RWPE1 (cell line): ENCODE results near the gene CYB5R4.
"Not testable (repeated sequence)": the region's sequence is repeated elsewhere in the genome, so short reads cannot be mapped to it uniquely, and the experiment has no call there.

Source experiments
- CTCF ChIA-PET: fragments of 350-600 bp; sonication (Branson Sonifier 250); formaldehyde crosslinking; extraction: SDS; loops from one replicate; lab custom pipeline; 2021; lab: Yijun Ruan, JAX
- POLR2A ChIA-PET: fragments of 400-600 bp; formaldehyde crosslinking; extraction: SDS; loops from one replicate; lab custom pipeline; 2020; ENCODE audit warnings: antibody characterized with exemption; ENCODE audit not compliant: low non-redundant PET; lab: Yijun Ruan, JAX
- DNase-seq: peaks from one replicate; pipeline ENCODE4 v3.0.0; 2012; ENCODE audit warnings: low spot score
- H3K27ac ChIP-seq: fragments of 450-650 bp; 2 replicates; pipeline ENCODE4 v1.5.1; 2017
- CTCF ChIP-seq: fragments of 450-650 bp; conservative IDR thresholded peaks from 2 replicates; pipeline ENCODE4 v1.5.1; 2017; ENCODE audit warnings: low read depth, mild to moderate bottlenecking

The CYB5R4 gene

GRCh38 chr6:83917001-83917400, 57.5 kb downstream of the CYB5R4 start:
- no peak for DNase-seq
- CTCF ChIA-PET = no interaction called here
- POLR2A ChIA-PET = no interaction called here
- H3K27ac ChIP-seq = no peak overlapping the region
- TF ChIP-seq CTCF = no peak

GRCh38 chr6:83920017-83920416, 60.5 kb downstream of the CYB5R4 start:
- no peak for TF ChIP-seq CTCF
- no peak overlapping the region for H3K27ac ChIP-seq
- ChIA-PET POLR2A (no interaction called here), CTCF (no interaction called here)
- DNase-seq = no peak

GRCh38 chr6:83921315-83921714, 61.8 kb downstream of the CYB5R4 start:
- CTCF ChIA-PET = no interaction called here
- TF ChIP-seq CTCF = no peak
- DNase-seq = no peak
- POLR2A ChIA-PET = no interaction called here
- no peak overlapping the region for H3K27ac ChIP-seq

GRCh38 chr6:83927470-83927869, 68.0 kb downstream of the CYB5R4 start:
- ChIA-PET CTCF (no interaction called here), POLR2A (no interaction called here)
- no peak overlapping the region for H3K27ac ChIP-seq
- no peak for TF ChIP-seq CTCF
- no peak for DNase-seq

GRCh38 chr6:83928286-83928685, 68.8 kb downstream of the CYB5R4 start:
- DNase-seq = no peak
- no peak overlapping the region for H3K27ac ChIP-seq
- ChIA-PET CTCF (no interaction called here), POLR2A (no interaction called here)
- TF ChIP-seq CTCF = no peak

GRCh38 chr6:83946201-83946833, 86.8 kb downstream of the CYB5R4 start:
- CTCF ChIA-PET, POLR2A ChIA-PET: not testable (repeated sequence)

GRCh38 chr6:83947983-83948382, 88.5 kb downstream of the CYB5R4 start:
- DNase-seq, H3K27ac ChIP-seq, POLR2A ChIA-PET, CTCF ChIA-PET: not testable (repeated sequence)

More at GRCh38 chr6:83946201-83946833, 86.8 kb downstream of the CYB5R4 start:
- not testable (repeated sequence) for DNase-seq, H3K27ac ChIP-seq
